Right renal pelvis (tissue), 4 donors: Measurements from ENCODE around the gene GRIN2C. TPM values are rescaled to one million over a fixed set of nuclear protein-coding genes. Genes with fewer than 3 reads are reported as not detected.
A peak's percentile ranks its signal among the peaks of the same experiment; 100 is the strongest.
"Not testable (repeated sequence)": the region's sequence is repeated elsewhere in the genome, so short reads cannot be mapped to it uniquely, and the experiment has no call there.

Experiments
- DNase-seq, 4 donors: peaks; one replicate each; pipeline ENCODE4 v3.0.0-alpha.2; 2013; ENCODE audit warnings: low read depth in 4 of 4, low spot score in 3 of 4, missing footprints in 1 of 4
- polyA plus RNA-seq, 4 donors: library from polyadenylated mRNA; unstranded; fragments of 120-200 nt; gene quantifications; one replicate each; pipeline ENCODE4 v1.2.1, GENCODE V29; 2013; ENCODE audit not compliant: insufficient read length in 4 of 4

The GRIN2C gene
- polyA plus RNA-seq, 4 donors, result 0.13 to 0.28 (median 0.22) TPM

DNA sequence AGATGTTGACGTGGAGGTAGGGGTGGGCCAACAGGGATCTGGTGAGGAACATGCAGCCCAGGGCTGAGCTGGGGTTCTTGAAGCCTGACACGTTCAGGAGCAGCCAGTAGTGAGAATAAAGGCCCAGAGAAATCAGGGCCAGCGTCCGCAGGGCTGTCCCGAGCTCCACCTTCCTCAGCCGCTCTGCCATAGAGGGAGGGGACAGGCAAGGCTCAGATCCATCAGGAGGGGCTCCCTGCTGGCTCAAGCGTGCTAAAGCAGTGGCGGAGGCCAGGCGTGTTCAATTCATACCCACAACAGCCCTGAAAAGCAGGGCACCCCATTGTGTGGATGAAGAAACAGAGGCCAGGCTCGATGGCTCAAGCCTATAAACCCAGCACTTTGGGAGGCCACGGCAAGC lies 21.4 kb upstream of the GRIN2C start:
- no peak for DNase-seq

DNA sequence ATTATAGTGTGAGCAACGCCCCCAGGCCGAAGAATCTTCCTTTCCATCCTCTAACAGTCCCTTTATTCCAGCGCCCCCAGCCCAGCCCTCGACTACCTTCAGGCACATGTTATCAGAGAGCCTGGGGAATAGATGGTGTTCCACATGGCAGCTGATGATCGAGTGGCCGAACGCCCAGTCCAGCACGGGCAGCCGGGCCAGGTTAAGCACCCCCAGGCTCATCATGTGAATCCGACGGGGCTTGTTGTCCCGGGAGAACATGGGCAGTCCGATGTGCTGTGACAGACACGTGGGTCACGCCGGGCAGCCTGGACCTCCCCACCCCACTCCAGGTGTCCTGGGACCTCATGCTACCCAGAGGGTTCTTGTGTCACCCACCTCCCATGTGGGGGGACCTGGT lies 19.6 kb upstream of the GRIN2C start:
- DNase-seq, result no peak

DNA sequence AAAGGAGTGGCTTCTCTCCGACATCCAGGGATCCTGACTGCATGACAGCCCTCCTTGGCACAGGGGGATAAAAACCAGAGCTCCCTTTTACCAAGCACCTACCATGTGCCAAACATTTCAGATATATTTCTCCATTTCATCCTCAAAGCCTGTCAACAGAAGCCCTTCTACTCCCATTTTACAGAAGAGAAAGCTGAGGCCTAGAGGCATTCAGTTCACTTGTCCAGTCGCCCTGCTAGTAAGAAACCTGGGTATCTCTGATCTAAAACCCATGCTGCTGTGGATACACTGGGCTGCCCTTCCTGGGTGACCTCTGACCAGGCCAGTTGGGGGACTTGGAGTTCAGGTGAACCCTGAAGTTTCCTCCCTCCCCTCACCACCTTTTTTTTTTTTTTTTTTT lies 19.0 kb upstream of the GRIN2C start:
- DNase-seq, result no peak

DNA sequence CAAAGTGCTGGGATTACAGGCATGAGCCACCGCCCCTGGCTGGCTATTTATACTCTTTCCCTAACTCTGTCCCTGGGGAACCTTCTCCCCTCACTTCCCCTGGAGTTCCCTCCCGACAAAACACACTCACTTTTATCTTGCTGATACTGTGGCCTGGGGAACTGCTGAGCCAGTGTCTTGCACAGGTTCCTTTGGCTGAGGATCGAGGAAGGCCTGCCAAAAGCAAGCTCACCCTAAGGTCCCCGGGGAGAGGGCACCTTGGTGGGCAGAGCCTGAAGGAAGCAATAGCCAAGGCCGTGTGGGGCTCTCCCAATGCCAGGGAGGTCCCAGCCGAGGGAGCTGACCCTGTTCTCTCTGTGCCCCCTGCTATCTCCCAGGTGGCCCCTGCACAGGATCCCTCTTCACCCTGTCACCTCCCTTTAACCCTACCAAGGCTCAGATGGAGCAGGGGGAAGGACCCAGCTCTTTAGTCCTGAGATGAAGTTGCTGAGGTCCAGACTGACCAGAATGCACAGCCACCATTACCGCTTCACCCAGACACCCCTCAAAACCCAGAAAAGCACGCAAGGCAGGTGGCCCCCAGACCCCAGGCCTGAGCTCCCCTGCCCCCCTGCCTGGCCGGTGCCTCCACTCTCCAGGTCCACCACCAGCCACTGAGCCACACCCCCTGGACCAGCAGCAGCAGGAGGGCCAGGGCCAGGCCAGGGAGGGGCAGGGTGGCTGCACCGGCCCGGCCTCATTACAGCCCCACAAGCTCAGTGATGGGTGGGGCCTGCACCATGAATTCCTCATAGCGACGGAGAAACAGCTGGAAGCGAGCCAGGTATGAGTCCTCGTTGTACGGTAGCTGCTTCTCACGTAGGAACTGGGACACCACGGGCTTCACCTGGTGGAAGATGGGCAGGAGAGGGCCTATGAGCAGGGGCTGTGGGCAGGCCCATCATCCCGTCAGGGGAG lies 18.2 kb upstream of the GRIN2C start:
- DNase-seq, result no peak

DNA sequence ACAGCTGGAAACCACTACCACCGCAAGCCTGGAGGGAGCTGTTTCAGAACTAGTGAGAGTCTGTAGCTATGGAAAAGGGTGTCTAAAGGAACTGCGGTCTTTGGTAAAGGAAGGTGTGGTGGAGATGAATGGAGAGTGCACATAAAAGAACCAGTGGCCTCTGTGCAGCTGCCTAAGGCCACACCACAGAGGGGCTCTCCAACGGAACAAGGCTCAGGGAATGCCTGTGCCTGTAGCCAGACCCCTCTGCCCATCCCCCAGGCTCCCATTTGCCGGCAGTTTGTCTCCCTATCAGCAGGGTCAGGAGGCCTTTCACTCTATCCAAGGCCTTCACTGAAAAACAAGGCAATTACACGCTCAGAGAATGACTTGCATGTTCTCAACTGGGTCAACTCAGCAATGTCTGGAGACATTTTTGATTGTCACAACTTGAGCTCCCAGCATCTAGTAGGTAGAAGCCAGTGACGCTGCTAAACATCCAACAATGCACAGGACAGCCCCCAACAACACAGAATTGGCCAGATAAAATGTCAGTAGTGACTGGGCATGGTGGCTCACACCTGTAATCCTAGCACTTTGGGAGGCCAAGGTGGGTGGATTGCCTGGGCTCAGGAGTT lies 16.4 kb upstream of the GRIN2C start:
- no peak for DNase-seq

DNA sequence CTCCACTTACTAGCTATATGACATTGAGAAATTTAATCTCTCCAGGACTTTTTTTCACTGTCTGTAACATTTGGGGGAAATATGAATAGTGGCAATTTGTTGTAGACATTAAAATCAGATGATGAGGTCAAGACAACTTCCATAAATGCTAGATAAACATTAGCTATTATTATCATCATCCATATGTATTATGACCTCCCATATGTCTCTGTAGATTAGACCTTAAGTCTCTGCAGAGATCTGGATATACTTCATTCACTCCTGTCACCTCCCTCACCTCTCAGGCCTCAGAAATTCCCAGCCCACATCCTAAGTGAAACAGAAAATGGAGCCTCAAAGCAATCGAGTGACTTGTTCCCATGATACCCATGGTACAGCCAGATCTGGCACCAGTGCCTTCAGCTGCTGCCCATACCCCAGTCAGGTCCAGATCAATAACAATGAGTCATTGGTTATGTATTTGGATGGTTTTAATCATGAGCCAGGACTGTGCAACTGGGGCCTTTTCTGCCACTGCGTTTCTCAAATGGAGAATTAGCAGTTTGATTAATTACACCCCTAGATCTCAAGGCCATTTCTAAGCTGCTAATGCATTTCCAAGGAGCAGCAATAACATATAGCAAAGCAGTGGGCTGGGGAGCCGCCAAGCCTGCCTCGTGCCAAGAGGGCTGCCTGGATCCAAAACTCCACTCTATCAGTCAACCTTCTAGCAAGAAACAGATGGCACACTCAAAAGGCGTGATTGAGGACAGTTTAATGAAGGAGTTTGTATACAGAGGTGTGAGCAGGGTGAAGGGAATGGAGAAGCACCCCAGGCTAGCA lies 15.7 kb upstream of the GRIN2C start:
- no peak for DNase-seq

DNA sequence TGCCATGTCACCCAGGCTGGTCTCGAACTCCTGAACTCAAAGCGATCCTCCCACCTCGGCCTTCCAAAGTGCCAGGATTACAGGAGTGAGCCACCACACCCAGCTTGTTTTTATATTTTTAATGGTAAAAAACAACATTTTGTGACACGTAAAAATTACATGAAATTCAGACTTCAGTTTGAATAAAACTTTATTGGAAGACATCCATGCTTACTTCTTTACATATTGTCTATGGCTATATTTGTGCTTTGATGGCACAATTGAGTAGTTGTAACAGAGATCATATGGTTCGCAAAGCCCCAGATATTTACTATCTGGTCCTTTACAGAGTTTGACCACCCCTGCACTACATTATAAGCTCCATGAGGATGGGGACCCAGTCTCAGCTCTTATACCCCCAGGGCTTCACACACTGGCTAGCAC lies 14.9 kb upstream of the GRIN2C start:
- DNase-seq, result no peak

DNA sequence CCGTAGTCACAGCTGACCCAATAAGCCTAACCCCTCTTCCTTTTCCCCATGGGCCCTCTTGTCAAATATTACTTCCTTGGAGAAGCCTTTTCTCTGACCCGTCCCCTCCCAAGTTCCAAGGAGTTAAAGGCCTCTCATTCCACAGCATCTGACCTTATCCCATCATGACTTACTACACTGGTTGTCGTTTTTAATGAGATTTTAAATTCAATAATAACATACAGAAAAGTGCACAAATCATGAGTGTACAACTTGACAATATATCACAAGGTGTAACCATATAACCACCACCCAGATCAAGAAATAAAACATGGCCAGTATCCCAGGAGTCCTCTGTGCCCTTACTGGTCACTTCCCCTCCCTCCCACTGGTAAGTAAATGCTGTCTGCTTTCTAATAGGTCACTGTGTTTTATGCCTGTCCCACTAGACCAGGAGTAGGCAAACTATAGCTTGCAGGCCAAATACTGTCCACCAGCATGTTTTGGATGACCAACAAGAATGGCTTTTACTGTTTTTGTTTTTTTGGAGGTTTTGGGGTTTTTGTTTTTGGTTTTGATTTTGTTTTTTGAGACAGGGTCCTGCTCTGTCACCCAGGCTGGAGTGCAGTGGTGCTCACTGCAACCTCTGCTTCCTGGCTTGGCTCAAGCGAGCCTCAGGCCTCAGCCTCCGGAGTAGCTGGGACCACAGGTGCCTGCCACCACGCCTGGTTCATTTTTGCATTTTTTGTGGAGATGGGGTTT lies 14.4 kb upstream of the GRIN2C start:
- DNase-seq, result no peak

DNA sequence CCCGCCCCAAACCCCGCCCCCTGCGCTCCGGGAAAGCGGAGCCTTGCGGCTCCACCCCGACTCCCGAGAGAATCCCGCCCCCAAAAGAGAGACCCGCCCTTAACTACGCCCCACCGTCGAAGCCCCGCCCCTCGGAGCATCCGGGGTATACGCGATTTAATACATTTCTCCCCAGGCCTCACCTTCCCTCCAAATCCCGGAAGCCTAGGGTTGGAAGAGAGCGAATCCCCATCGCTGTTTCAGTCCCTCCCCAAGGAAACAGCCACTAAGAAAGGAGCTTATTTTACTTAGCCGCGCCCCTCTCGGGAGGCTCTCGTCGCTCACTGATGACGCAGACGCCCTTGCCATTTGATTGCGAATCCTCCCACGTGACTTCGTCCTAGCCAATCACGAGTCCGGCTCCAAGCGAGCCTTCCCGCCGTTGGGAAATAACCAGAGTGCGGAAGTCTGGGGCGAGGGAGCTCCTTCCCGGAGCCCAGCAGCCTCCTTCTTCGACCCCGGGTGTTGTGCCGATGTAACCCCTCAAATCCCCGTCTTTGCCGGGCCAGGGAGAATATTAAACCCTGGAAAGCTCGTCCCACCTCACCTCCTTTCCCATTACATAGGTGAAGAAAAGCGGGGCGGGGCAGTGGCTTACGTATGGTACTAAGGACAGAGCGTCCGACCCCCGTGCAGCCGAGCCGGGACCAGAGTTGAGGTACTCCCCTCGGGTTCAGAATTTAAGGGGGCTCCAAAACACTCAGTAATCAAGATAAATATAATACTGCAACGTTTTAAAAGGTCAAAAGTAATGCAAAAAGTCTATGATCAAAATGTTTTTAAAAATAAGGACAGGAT lies 13.6 kb upstream of the GRIN2C start:
- peak; percentile 100 for DNase-seq

DNA sequence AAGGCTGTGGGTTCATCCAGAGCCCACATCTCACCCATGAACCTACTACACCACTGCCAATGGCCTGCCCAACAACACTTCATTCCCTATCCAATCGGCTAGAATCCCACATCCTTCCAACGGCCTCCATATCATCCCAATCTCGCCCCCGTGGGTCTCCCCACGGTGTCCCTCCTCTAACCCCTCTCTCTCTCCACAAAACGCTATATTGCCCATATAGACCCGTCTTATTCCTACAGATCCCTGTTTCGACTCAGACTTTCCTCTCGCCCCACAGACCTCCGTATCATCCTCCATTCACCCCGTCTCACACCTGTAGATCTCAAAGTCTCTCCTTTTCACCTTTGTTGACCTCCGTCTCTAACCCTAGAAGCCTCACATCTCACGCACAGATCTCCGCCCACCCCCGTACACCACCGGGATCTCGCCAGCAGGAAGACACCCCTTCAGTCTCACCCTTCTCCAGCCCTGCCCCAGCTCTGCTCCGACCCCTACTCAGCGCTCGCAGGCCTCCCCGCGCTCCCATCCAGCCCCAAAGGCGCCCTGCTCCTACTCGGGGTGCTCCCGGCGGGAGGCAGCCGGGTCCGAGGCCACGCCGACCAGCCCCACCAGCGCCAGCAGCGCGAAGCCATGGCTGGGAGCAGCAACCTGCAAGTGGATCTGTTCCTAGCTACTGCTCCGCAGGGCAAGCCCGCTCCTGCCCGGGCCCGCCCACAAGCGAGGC lies 12.8 kb upstream of the GRIN2C start, which contains the start of gene FDXR:
Gene FDXR, minus strand, starts transcription at position 682 of the 724 bp plus-strand sequence. Its CDS starts 50 bp downstream, at position 632.
- no peak for DNase-seq

DNA sequence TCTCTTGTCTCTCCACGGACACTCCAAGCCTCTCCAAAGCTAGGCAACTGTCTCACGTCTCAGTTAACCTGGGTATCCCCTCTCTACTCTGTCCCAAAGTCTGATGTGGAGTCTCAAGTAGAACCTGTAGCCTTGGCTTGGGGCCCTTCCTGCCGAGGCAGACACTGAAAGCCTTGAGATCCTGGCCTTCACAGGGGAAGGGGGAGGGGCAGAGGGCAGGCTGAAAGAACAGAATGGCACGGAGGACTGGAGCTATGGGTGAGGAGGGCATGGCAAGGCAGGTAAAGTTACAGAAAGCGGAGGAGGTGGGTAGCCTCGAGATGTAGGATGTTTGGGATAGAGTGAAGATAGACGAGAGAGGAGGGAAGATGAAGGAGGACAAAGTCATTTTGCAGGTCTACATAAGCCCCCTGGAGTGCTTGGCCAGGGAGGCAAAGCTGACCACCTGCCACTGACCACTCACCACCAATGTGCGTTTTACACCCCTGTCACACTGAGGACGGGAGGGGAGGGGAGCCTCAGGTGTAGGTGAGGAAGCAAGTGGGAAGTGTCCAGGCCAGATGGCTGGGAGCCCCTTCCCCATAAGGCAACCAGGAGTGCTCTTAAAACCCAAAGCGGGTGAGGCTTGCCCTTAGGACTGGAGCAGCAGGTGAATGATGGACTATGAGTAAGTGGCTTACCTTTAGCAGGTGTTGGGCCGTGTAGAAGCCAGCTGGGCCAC lies 11.8 kb upstream of the GRIN2C start:
- no peak for DNase-seq

DNA sequence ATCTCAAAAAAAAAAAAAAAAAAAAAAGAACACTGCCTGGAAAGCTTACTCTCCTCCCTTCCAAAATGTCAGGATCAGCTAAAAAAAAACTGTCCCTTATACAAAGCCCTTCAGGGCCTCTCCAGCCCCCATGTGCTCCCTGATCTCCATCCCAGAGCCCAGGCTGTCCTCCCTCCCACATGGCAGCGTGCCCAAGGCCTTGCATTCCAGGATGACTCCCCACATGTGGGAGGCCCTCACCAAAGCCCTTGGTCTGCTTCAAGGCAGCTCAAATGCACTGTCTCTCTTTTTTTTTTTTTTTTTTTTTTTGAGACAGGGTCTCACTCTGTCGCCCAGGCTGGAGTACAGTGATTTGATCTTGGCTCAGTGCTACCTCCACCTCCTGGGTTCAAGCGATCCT lies 10.8 kb upstream of the GRIN2C start:
- DNase-seq, result no peak

DNA sequence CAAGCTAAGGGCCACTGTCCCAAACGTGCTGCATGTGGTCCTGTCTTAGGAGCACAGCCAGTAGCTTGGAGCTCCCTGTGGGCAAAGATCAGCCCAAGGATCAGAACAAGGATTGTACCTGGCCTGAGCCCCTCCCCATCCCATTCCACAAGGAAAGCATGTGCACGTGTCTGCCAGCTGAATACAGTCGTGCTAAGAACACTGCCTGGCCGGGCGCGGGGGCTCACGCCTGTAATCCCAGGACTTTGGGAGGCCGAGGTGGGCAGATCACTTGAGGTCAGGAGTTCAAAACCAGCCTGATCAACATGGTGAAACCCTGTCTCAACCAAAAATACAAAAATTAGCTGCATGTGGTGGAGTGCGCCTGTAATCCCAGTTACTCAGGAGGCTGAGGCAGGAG lies 10.3 kb upstream of the GRIN2C start:
- not testable (repeated sequence) for DNase-seq

DNA sequence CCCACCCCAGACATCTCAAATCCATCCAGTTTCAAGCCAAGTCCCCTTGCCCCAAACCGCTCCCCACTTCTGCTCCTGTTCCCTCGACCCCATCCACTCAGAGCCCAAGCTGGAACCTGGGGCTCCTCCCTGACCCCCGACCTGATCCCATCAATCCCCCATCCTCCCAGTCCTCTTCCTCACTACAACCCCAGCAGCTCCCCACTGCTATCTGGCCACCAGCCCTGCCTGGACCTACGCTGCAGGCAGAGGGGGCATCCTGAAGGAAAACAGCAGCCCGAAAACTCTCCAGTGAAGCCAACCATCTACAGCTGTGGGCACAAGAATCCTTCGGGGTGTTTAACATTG lies 9.2 kb upstream of the GRIN2C start:
- no peak for DNase-seq

DNA sequence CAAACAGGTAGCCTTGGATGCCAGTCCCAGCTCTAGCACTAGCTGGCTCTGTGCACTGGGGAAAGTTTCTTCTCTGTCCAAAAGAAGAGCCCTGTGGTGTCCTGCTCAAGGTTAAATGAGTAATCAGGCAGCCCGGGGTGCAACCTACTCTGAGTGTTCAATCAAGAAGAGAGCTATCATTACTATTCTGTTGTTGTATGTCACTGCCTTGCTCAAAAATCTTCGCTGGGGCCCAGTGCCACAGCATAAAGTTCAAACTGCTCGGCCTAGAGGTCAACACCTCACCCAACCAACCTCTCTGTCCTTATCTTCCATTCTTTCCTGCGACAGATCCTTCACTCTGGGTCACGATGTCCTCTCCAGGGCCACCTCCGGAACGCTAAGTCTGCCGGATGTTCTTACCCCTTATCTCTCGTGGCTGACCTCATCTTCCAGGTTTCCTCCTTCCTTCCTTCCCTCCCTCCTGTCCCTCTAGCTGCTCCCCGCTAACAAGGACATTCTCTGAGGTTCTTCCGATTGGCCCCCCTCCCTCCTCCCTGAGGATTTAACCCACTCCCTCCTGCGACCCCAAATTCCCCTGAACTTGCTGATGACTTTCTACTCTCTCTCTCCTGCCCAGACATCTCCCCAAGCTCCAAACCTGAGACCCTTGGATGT lies 8.7 kb upstream of the GRIN2C start:
- DNase-seq, result no peak

DNA sequence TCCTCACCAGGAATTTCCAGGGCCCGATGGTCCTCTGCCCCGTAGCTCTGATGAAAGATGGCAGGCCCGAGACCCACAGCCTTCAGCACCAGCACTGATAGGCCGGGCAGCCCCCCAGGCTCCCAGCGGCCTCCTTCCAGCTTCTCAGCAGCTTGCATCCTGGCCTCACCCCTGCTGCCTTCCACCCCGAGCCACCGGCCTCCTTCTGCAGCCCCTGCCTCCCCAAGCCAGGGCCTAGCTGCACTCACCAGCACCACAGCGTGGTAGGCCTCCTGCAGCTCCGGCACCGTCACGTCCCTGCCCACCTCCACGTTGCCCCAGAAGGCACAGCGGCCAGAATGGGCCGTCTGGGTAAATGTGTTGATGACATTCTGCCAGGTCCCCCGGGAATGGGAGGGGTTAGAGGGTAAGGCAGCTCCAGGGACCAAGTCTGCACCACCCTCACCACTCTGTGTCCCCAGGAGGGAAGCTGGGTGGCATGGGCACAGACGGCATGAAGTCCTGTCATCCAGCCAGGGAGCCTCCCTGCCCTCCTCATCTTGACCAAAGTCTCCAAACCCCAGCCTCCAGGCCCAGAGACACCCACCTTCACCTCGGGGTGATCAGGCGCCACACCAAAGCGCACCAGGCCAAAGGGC lies 6.6 kb upstream of the GRIN2C start:
- DNase-seq, result no peak

DNA sequence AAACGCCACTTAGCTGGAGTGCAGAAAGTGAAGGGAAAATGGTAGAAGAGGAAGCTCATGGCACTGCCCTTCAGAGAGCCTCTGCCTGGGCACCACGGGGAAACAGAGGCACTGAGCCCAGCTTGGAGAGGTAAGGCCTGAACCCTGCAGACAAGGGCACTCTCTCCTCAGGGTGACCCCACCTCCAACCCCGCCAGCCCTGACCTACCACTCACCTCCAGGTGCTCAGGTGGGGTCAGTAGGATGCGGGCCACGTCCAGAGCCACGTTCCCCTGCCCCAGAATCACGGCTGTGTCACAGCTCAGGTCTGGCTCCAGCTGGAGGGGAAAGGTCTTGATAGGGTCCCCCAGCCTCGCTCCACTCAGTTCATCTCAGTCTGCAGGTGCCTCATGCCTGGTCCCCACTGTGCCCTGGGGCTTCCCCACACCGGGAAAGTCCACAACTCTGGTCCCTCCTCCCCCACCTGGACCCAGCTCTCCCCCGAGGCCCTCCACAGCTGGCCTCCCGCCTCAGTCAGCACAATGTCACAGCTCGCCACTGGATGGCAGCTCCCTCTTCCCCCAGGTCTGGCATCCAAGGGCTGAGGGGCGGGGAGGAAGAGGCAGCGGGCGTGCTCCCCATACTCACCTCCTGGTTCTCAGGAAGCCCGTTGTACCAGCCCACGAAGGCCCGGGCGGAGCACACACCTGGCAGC lies 6.0 kb upstream of the GRIN2C start:
- DNase-seq, result no peak
